GM23248 (cell line): ENCODE data around the gene LEUTX. TPM values are rescaled to one million over a fixed set of nuclear protein-coding genes. Genes with fewer than 3 reads are reported as not detected.
"Not testable (repeated sequence)": the region's sequence is repeated elsewhere in the genome, so short reads cannot be mapped to it uniquely, and the experiment has no call there.

ENCODE experiments used
- DNase-seq: peaks from one replicate; pipeline ENCODE4 v3.0.0-alpha.2; 2015
- H2AFZ ChIP-seq: fragments of 200-600 bp; sonication (generic); 2 replicates; pipeline ENCODE4 v1.6.1; 2016; ENCODE audit warnings: antibody characterized with exemption
- H3F3A ChIP-seq: fragments of 200-600 bp; sonication (generic); 2 replicates; pipeline ENCODE4 v1.6.1; 2016; ENCODE audit warnings: mild to moderate bottlenecking, antibody characterized with exemption, mixed run types; ENCODE audit not compliant: insufficient read depth
- H3K27ac ChIP-seq: fragments of 200-600 bp; sonication (generic); 2 replicates; pipeline ENCODE4 v1.5.1; 2016; ENCODE audit warnings: mild to moderate bottlenecking
- H3K27me3 ChIP-seq: fragments of 200-600 bp; sonication (generic); replicated peaks from 2 replicates; pipeline ENCODE4 v1.6.1; 2016; ENCODE audit warnings: mild to moderate bottlenecking; ENCODE audit not compliant: insufficient read depth
- H3K36me3 ChIP-seq: fragments of 200-600 bp; sonication (generic); 2 replicates; pipeline ENCODE4 v1.6.1; 2016; ENCODE audit warnings: low read depth, mild to moderate bottlenecking
- H3K4me1 ChIP-seq: fragments of 200-600 bp; sonication (generic); 2 replicates; pipeline ENCODE4 v1.6.1; 2016; ENCODE audit warnings: mild to moderate bottlenecking; ENCODE audit not compliant: insufficient read depth
- H3K4me2 ChIP-seq: fragments of 200-600 bp; sonication (generic); one replicate; pipeline ENCODE4 v1.6.1; 2016; ENCODE audit warnings: mild to moderate bottlenecking; ENCODE audit not compliant: unreplicated experiment
- H3K4me3 ChIP-seq: fragments of 200-600 bp; sonication (generic); 2 replicates; pipeline ENCODE4 v1.5.1; 2016; ENCODE audit warnings: mild to moderate bottlenecking
- H3K79me2 ChIP-seq: fragments of 200-600 bp; sonication (generic); 2 replicates; pipeline ENCODE4 v1.6.1; 2016; ENCODE audit warnings: mild to moderate bottlenecking; ENCODE audit not compliant: insufficient read depth
- H3K9ac ChIP-seq: fragments of 200-600 bp; sonication (generic); 2 replicates; pipeline ENCODE4 v1.6.1; 2016; ENCODE audit warnings: mild to moderate bottlenecking
- H3K9me2 ChIP-seq: fragments of 200-600 bp; sonication (generic); 2 replicates; pipeline ENCODE4 v1.6.1; 2016; ENCODE audit warnings: mixed run types, mild to moderate bottlenecking, moderate library complexity; ENCODE audit not compliant: insufficient read depth
- H3K9me3 ChIP-seq: fragments of 200-600 bp; sonication (generic); one replicate; pipeline ENCODE4 v1.6.1; 2017; ENCODE audit warnings: low read depth
- H4K20me1 ChIP-seq: fragments of 200-600 bp; sonication (generic); 2 replicates; pipeline ENCODE4 v1.6.0; 2016; ENCODE audit not compliant: insufficient read depth
- EZH2 ChIP-seq: fragments of 200-600 bp; sonication (generic); IDR thresholded peaks from 2 replicates; pipeline ENCODE4 v1.6.1; 2018; ENCODE audit warnings: antibody characterized with exemption, mild to moderate bottlenecking; ENCODE audit not compliant: insufficient read depth, poor library complexity, severe bottlenecking
- EZH2phosphoT487 ChIP-seq: fragments of 200-600 bp; sonication (generic); IDR thresholded peaks from 2 replicates; pipeline ENCODE4 v1.6.1; 2018; ENCODE audit warnings: antibody characterized with exemption, moderate library complexity, mild to moderate bottlenecking, low read depth; ENCODE audit not compliant: insufficient read depth
- WGBS, 2 experiments: methylation state at CpG; one replicate each; pipeline ENCODE4 v1.1.6; 2015 to 2017; ENCODE audit warnings: low lambda C conversion rate in 2 of 2, low coverage in 1 of 2; ENCODE audit errors: missing lambda C conversion rate in 2 of 2; 5-methylcytosine and 5-hydroxymethylcytosine counted together
- in situ Hi-C: fragments of 300-500 bp; cut with MboI; formaldehyde crosslinking; loops from 2 replicates; pipeline ENCODE4 v1.15.0; 2020
- polyA plus RNA-seq: library from polyadenylated mRNA; unstranded; fragments of >200 nt; fragmentation: Nextera tagmentation; extraction: Ambion mirVana; gene quantifications from 2 replicates; pipeline ENCODE4 v1.2.1, GENCODE V29; 2016
- total RNA-seq: library from RNA; depleted of rRNA; stranded (reverse); fragments of >200 nt; shearing (Covaris generic); gene quantifications from 2 replicates; pipeline ENCODE4 v1.2.3, GENCODE V29; 2014

Gene LEUTX
- total and polyA plus RNA-seq, 2 experiments from 2014 or later = not detected

DNA sequence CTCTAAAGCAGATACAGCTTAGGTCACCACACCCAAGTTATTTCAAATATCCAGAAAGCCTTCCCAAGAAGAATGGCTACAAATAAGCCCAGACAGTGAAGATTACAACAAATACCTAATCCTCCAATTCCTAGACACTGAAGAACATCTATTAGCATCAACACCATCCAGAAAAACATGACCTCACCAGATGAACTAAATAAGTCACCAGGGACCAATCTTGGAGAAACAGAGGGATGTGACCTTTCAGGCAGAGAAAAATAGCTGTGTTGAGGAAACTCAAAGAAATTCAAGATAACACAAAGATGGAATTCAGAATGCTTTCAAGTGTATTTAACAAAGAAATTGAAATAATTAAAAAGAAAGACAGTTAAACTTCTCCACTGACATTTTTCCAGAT, 25.9 kb upstream of the LEUTX start:
- no peaks in the 10 kb centered on the region for H3K4me1 ChIP-seq
- no peaks in the 10 kb centered on the region for H3K9me3 ChIP-seq
- H3K27me3 ChIP-seq = peaks cover 9% of the 10 kb centered on the region; the same call in 1 of the 2 replicates
- no peak overlapping the region for H3K4me3 ChIP-seq
- H3K27ac ChIP-seq = no peak overlapping the region
- no peak overlapping the region for H2AFZ ChIP-seq
- no peak overlapping the region for H3K9ac ChIP-seq
- H3K4me2 ChIP-seq = no peak overlapping the region
- H3K9me2 ChIP-seq = no peaks in the 10 kb centered on the region
- H3K36me3 ChIP-seq = no peaks in the 10 kb centered on the region
- no peak for TF ChIP-seq EZH2phosphoT487
- TF ChIP-seq EZH2 = no peak
- no peak for DNase-seq
- in situ Hi-C loops = no loop called here
- H3F3A ChIP-seq = no peaks in the 10 kb centered on the region
- no peaks in the 10 kb centered on the region for H3K79me2 ChIP-seq
- no peaks in the 10 kb centered on the region for H4K20me1 ChIP-seq

DNA sequence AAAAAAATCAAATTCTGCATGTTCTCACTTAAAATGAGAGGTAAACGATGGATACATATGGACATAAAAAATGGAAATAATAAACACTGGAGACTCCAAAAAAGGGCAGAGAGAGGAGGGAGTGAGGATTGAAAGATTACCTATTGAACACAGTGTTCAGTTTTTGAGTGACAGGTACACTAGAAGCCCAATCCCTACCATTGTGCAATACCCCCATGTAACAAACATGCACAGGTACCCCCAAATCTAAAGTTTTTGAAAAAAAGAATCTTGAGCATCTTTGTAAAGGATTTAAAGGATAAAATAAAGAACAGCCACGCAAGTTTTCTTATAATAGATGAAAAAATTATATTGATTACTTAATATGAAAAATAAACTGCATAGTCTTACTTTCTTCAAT, 24.1 kb upstream of the LEUTX start:
- H3K36me3 ChIP-seq = no peaks in the 10 kb centered on the region
- in situ Hi-C loops = no loop called here
- 20 to 25% methylated on average over 2 of the region's 2 CpGs for WGBS, 2 experiments

DNA sequence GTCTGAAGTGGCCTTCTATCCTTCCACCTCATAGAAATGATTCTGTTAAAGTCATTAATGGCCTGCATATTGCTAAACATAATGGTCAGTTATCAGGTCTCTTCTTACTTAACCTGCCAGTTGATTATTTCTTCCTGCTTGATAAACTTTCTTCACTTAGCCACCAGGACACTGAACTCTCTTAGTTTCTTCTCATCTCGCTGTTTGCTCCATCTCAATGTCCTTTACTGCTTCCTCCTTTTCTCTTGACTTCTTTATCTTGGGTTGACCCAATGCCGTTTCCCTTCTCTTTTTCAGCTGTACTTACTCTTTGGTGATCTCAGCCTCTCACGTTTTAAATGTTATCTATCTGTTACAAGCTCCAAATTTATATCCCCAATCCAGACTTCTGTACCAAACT, 23.7 kb upstream of the LEUTX start:
- Histone ChIP-seq H3K79me2 (no peaks in the 10 kb centered on the region), H3K4me2 (no peak overlapping the region), H3K9me2 (no peaks in the 10 kb centered on the region), H3F3A (no peaks in the 10 kb centered on the region), H3K27ac (no peak overlapping the region), H3K9ac (no peak overlapping the region), H3K36me3 (no peaks in the 10 kb centered on the region), H2AFZ (no peak overlapping the region), H4K20me1 (no peaks in the 10 kb centered on the region), H3K9me3 (no peaks in the 10 kb centered on the region), H3K4me1 (no peaks in the 10 kb centered on the region), H3K27me3 (peaks cover 6% of the 10 kb centered on the region; the same call in 1 of the 2 replicates), H3K4me3 (no peak overlapping the region)
- TF ChIP-seq EZH2phosphoT487 (no peak), EZH2 (no peak)
- no peak for DNase-seq
- in situ Hi-C loops = no loop called here
- WGBS, 2 experiments = 23 to 33% methylated on average over 3 of the region's 3 CpGs

More for the DNA sequence above, 24.1 kb upstream of the LEUTX start:
- TF ChIP-seq EZH2 = no peak
- no peak for TF ChIP-seq EZH2phosphoT487
- H3K4me1 ChIP-seq = no peaks in the 10 kb centered on the region
- H3K4me3 ChIP-seq = no peak overlapping the region
- H3K27me3 ChIP-seq = peaks cover 6% of the 10 kb centered on the region; the same call in 1 of the 2 replicates
- no peaks in the 10 kb centered on the region for H3K9me2 ChIP-seq
- no peak overlapping the region for H3K27ac ChIP-seq
- no peaks in the 10 kb centered on the region for H3F3A ChIP-seq
- no peaks in the 10 kb centered on the region for H4K20me1 ChIP-seq
- no peak overlapping the region for H3K4me2 ChIP-seq
- no peak for DNase-seq
- no peak overlapping the region for H2AFZ ChIP-seq
- no peak overlapping the region for H3K9ac ChIP-seq
- H3K9me3 ChIP-seq = no peaks in the 10 kb centered on the region
- no peaks in the 10 kb centered on the region for H3K79me2 ChIP-seq

DNA sequence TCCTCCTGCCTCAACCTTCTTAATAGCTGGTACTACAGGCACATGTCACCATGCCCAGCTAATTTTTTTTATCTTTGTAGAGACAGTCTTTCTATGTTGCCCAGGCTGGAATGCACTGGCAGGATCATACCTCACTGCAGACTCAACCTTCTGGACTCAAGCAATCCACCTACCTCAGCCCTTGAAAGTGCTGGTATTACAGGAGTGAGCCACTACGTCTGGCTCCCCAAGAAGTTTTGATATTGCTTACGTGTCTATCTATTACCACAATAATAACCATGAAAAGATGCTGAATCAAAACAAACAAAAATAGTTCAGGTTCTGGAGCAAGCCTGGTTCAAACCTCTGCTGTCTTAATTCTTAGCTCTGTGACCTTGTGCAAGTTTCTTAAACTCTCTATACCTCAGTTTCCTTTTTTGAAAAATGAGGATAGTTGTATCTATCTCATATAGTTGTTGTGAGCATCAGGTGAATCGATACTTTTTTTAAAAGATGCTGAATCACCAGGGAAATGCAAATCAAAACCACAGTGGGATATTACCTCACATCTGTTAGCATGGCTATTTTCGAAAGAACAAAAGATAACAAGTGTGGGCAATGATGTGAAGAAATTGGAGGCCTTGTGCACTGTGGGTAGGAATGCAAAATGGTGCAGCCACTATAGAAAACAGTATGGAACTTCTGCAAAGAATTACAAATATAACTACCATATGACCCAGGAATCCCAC, 19.0 kb upstream of the LEUTX start:
- H3K9me2 ChIP-seq = no peaks in the 10 kb centered on the region
- no peak for DNase-seq
- WGBS, 2 experiments = 8% methylated on average over 4 of the region's 4 CpGs

DNA sequence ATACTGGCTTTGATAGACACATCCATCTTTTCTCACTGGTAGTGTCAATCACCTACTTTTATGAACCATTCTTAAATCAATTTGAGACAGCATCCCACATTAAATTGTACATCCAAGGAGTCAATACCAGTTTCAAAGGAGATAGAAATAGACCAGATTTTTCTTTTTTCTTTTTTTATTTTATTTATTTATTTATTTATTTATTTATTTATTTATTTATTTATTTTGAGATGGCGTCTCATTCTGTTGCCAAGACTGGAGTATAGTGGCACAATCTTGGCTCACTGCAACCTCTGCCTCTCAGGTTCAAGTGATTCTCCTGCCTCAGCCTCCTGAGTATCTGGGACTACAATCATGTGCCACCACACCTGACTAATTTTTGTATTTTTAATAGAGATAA, 16.8 kb upstream of the LEUTX start:
- H3K27me3 ChIP-seq, H3K4me1 ChIP-seq, H3K27ac ChIP-seq, H3K4me3 ChIP-seq, H3K9me2 ChIP-seq, H3F3A ChIP-seq, H3K79me2 ChIP-seq, DNase-seq, H2AFZ ChIP-seq, in situ Hi-C loops, H3K9ac ChIP-seq, H3K9me3 ChIP-seq, H4K20me1 ChIP-seq, H3K36me3 ChIP-seq, H3K4me2 ChIP-seq: not testable (repeated sequence)
- WGBS, 2 experiments = 63 to 80% methylated on average over 1 of the region's 1 CpG

More for the DNA sequence above, 19.0 kb upstream of the LEUTX start:
- no peaks in the 10 kb centered on the region for H4K20me1 ChIP-seq
- H3K9ac ChIP-seq = no peak overlapping the region
- H3K36me3 ChIP-seq = no peaks in the 10 kb centered on the region
- TF ChIP-seq EZH2 = no peak
- TF ChIP-seq EZH2phosphoT487 = no peak
- H3K4me3 ChIP-seq = no peak overlapping the region
- H3K9me3 ChIP-seq = no peaks in the 10 kb centered on the region
- H3K79me2 ChIP-seq = no peaks in the 10 kb centered on the region
- H2AFZ ChIP-seq = no peak overlapping the region
- no peak overlapping the region for H3K4me2 ChIP-seq
- no peak overlapping the region for H3K27ac ChIP-seq
- H3K4me1 ChIP-seq = no peaks in the 10 kb centered on the region
- in situ Hi-C loops = no loop called here
- H3F3A ChIP-seq = no peaks in the 10 kb centered on the region
- H3K27me3 ChIP-seq = peaks cover under 1% of the 10 kb centered on the region; the same call in 1 of the 2 replicates
